ENCODE results near the gene AAK1. TPM values are rescaled to one million over a fixed set of nuclear protein-coding genes. Genes with fewer than 3 reads are reported as not detected.

AAK1 gene
- total RNA-seq, 1 experiment from 2014 or later = 30.6 TPM

DNA sequence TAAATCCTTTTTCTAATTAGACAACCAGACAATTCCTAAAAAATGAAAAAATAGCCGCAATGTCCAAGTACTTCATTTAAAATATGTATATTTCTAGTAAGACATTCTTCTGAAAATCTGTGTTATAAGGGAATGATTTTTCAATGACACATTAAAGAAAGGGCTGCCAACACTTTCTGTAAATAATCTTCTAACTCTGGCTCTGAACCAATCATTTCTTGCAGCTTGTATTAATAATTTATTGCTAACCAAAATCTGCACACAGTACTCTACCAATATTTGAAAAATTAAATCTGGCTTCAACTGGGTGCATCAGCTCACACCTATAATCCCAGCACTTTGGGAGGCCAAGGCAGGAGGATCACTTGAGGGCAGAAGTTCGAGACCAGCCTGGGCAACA is 214.6 kb downstream of the AAK1 start:
- H2BK12ac ChIP-seq (ENCODE audit: insufficient read length, low read depth, low read length) = no peak overlapping the region

More for the DNA sequence above, 214.6 kb downstream of the AAK1 start:
- Histone ChIP-seq H3K23ac (ENCODE audit: insufficient read length, low read depth, low read length) (no peak overlapping the region), H3K27me3 (ENCODE audit: insufficient read depth, low read length) (no peaks in the 10 kb centered on the region), H3K9me3 (ENCODE audit: control insufficient read depth, low read depth, low read length) (no peaks in the 10 kb centered on the region), H3K18ac (ENCODE audit: insufficient read length, low read depth, low read length) (no peak overlapping the region), H2AK5ac (ENCODE audit: insufficient read length, low read length) (no peak overlapping the region), H4K8ac (replicated peaks; ENCODE audit: insufficient read length, low read depth, low read length) (no peak overlapping the region), H3K79me2 (ENCODE audit: insufficient read depth, low read length) (no peaks in the 10 kb centered on the region), H3K79me1 (ENCODE audit: insufficient read depth, low read depth, low read length, poor library complexity, severe bottlenecking) (no peaks in the 10 kb centered on the region), H4K91ac (ENCODE audit: insufficient read length, low read depth, low read length) (no peak overlapping the region), H4K5ac (ENCODE audit: insufficient read length, low read depth, low read length) (no peak overlapping the region), H3K9ac (ENCODE audit: extremely low read depth, insufficient read length, low read length) (no peak overlapping the region), H3K4me1 (ENCODE audit: insufficient read depth, low read length) (no peaks in the 10 kb centered on the region), H2BK5ac (ENCODE audit: insufficient read length, low read length) (no peak overlapping the region), H2BK120ac (ENCODE audit: low read depth, low read length, poor library complexity, severe bottlenecking) (no peak overlapping the region), H2BK20ac (ENCODE audit: low read depth, low read length, poor library complexity, severe bottlenecking) (no peak overlapping the region), H3K4ac (ENCODE audit: low read depth, low read length) (no peak overlapping the region), H3K14ac (ENCODE audit: insufficient read depth, low read length) (no peak overlapping the region), H3K23me2 (ENCODE audit: insufficient read length, low read depth, low read length, poor library complexity, severe bottlenecking) (no peaks in the 10 kb centered on the region), H2BK15ac (ENCODE audit: low read depth, low read length) (no peak overlapping the region), H3T11ph (ENCODE audit: low read length) (no peak overlapping the region), H2AFZ (ENCODE audit: low read length) (no peak overlapping the region), H3K56ac (ENCODE audit: insufficient read length, low read depth, low read length) (no peak overlapping the region), H3K27ac (ENCODE audit: insufficient read length, low read depth, low read length) (no peak overlapping the region), H4K20me1 (ENCODE audit: control insufficient read depth, insufficient read depth, insufficient read length) (no peaks in the 10 kb centered on the region), H3K4me2 (ENCODE audit: insufficient read depth, insufficient read length, low read length) (no peak overlapping the region)
- TF ChIP-seq CTCF (conservative IDR thresholded peaks at IDR 0.05) = no peak
- Mint-ChIP-seq H3K27me3 (ENCODE audit: low read depth) (no peaks in the 10 kb centered on the region), H3K9me3 (no peaks in the 10 kb centered on the region), H3K4me1 (no peaks in the 10 kb centered on the region), H3K27ac (no peak overlapping the region), H3K36me3 (ENCODE audit: insufficient read depth in 1 of 3, low read depth in 3 of 3) (peaks cover 0 to 48% (median 16%) of the 10 kb centered on the region in 3 experiments; a peak in 6 of 7 replicates), H3K4me3 (no peak overlapping the region)
- WGBS (ENCODE audit: extremely low coverage, insufficient read length, low lambda C conversion rate) = no CpG with 5 or more reads among the region's 2 CpGs
- no peak for DNase-seq
